SU-DHL-6 (cell line): ENCODE data around the gene ELL2.

Source experiments
- H2AFZ ChIP-seq: fragments of 200-600 bp; sonication (generic); 2 replicates; pipeline ENCODE4 v1.6.1; 2014; ENCODE audit warnings: low read depth, mild to moderate bottlenecking, moderate library complexity, mixed read lengths, antibody characterized with exemption, low read length; ENCODE audit not compliant: severe bottlenecking
- H3F3A ChIP-seq: fragments of 200-600 bp; shearing (Covaris generic); 2 replicates; pipeline ENCODE4 v1.6.0; 2016; ENCODE audit warnings: antibody characterized with exemption, mild to moderate bottlenecking; ENCODE audit not compliant: insufficient read depth
- H3K27ac ChIP-seq: fragments of 200-600 bp; sonication (generic); 2 replicates; pipeline ENCODE4 v1.5.1; 2016; ENCODE audit warnings: low read depth, mild to moderate bottlenecking, low read length, moderate library complexity, mixed read lengths
- H3K27me3 ChIP-seq: fragments of 200-600 bp; sonication (generic), shearing (Covaris generic); 2 replicates; pipeline ENCODE4 v1.6.0; 2014; ENCODE audit warnings: mild to moderate bottlenecking, low read length
- H3K36me3 ChIP-seq: fragments of 200-600 bp; sonication (generic); 2 replicates; pipeline ENCODE4 v1.6.1; 2014; ENCODE audit warnings: mild to moderate bottlenecking, low read length, mixed read lengths
- H3K4me2 ChIP-seq: fragments of 300-600, 200-600 bp; shearing (Covaris generic), sonication (generic); 2 replicates; pipeline ENCODE4 v1.6.0; 2014; ENCODE audit warnings: low read length, low read depth, mild to moderate bottlenecking; ENCODE audit not compliant: poor library complexity, severe bottlenecking
- H3K4me3 ChIP-seq: fragments of 200-600 bp; sonication (generic); 2 replicates; pipeline ENCODE4 v1.5.1; 2014; ENCODE audit warnings: antibody characterized with exemption, low read length, mild to moderate bottlenecking, mixed read lengths; ENCODE audit not compliant: insufficient read depth, poor library complexity, severe bottlenecking
- H3K79me2 ChIP-seq: fragments of 200-600 bp; sonication (generic); 2 replicates; pipeline ENCODE4 v1.6.1; 2014; ENCODE audit warnings: mild to moderate bottlenecking, low read length, moderate library complexity; ENCODE audit not compliant: insufficient read depth
- H3K9ac ChIP-seq: fragments of 200-600 bp; sonication (generic); 2 replicates; pipeline ENCODE4 v1.7.0; 2014; ENCODE audit warnings: mild to moderate bottlenecking, low read length
- H3K9me2 ChIP-seq: fragments of 200-600 bp; sonication (generic); replicated peaks from 2 replicates; pipeline ENCODE4 v1.6.1; 2014; ENCODE audit warnings: low read length; ENCODE audit not compliant: insufficient read depth
- H3K9me3 ChIP-seq: fragments of 200-600 bp; sonication (generic); 2 replicates; pipeline ENCODE4 v1.6.1; 2014; ENCODE audit warnings: low read length, mixed read lengths; ENCODE audit not compliant: insufficient read depth
- H4K20me1 ChIP-seq: fragments of 200-600 bp; sonication (generic); 2 replicates; pipeline ENCODE4 v1.6.1; 2014; ENCODE audit warnings: low read depth, mild to moderate bottlenecking, antibody characterized with exemption, low read length, moderate library complexity, mixed read lengths
- EZH2phosphoT487 ChIP-seq: fragments of 200-600 bp; sonication (generic), shearing (Covaris generic); conservative IDR thresholded peaks from 2 replicates; pipeline ENCODE4 v1.6.1; 2018; ENCODE audit warnings: mild to moderate bottlenecking, antibody characterized with exemption, low read length, moderate library complexity, mixed read lengths
- TF ChIP-seq, protein P1 (sequence below): fragments of 200-600 bp; sonication (generic); IDR thresholded peaks from one replicate; pipeline ENCODE4 v1.5.1; 2017; ENCODE audit warnings: antibody characterized with exemption, mild to moderate bottlenecking, low read length, moderate library complexity; ENCODE audit not compliant: insufficient read depth, poor library complexity, severe bottlenecking

Gene ELL2

DNA sequence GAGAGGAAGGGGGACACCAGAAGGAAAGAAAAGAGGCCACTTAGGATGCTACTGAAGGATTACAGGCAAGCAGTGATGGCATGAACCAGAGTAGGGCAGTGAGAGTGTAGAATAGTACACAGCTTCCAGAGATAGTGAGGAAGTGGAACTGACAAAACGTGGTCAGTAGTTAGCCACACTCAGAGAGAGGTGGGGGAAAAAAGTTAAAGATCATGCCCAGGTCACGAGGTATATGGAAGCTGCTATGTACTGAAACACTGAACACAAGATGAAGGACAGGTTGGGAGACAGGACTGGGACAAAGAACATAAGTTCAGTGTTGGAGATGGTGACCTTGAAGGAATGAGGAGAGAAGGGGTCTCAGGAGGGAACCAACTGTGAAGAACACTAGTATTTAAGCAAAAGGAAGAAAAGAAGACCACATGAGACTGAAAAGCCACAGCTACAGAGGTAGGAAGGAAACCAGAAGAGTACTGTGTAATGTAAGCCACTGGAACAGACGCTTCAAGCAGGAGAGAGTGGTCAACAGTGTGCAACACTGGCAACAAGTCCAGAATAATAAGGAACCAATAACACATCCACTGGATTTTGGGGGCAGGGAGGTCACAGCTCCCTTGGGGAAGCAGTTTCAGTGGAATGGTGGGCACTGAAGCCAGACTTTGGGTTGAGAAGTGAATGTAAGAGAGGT is 45.5 kb downstream of the ELL2 start:
- TF ChIP-seq, protein P1, sequence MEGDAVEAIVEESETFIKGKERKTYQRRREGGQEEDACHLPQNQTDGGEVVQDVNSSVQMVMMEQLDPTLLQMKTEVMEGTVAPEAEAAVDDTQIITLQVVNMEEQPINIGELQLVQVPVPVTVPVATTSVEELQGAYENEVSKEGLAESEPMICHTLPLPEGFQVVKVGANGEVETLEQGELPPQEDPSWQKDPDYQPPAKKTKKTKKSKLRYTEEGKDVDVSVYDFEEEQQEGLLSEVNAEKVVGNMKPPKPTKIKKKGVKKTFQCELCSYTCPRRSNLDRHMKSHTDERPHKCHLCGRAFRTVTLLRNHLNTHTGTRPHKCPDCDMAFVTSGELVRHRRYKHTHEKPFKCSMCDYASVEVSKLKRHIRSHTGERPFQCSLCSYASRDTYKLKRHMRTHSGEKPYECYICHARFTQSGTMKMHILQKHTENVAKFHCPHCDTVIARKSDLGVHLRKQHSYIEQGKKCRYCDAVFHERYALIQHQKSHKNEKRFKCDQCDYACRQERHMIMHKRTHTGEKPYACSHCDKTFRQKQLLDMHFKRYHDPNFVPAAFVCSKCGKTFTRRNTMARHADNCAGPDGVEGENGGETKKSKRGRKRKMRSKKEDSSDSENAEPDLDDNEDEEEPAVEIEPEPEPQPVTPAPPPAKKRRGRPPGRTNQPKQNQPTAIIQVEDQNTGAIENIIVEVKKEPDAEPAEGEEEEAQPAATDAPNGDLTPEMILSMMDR: no peak
- no peak for TF ChIP-seq EZH2phosphoT487
- H3K9ac ChIP-seq: no peak overlapping the region
- no peaks in the 10 kb centered on the region for H3F3A ChIP-seq
- no peak overlapping the region for H3K27ac ChIP-seq
- H2AFZ ChIP-seq: no peak overlapping the region
- no peak overlapping the region for H3K4me3 ChIP-seq
- H3K9me3 ChIP-seq: no peaks in the 10 kb centered on the region
- no peaks in the 10 kb centered on the region for H3K9me2 ChIP-seq
- no peaks in the 10 kb centered on the region for H3K36me3 ChIP-seq
- no peaks in the 10 kb centered on the region for H3K79me2 ChIP-seq
- H3K4me2 ChIP-seq: no peak overlapping the region
- no peaks in the 10 kb centered on the region for H3K27me3 ChIP-seq
- no peaks in the 10 kb centered on the region for H4K20me1 ChIP-seq

DNA sequence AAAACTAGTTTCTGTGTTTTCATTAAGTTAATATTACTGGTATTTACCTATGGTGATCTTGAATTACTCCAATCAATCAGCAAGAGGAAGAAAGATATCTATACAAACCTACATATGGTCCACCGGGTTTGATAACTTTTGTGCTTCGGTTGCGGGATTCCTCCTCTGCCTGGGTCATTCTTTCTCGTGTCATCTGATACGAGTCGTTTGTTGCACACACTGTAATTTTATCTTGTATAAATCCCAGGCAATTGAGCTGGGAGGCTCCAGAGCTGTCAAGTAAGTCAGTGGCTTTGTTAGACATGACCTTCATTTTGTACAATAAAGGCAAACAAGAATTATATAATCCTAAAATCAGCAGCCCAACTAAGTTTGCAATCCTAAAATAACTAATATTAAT is 48.0 kb downstream of the ELL2 start:
- Histone ChIP-seq H3K36me3 (no peaks in the 10 kb centered on the region), H3K4me3 (no peak overlapping the region), H4K20me1 (no peaks in the 10 kb centered on the region), H3F3A (no peaks in the 10 kb centered on the region), H3K9ac (no peak overlapping the region), H3K27me3 (no peaks in the 10 kb centered on the region), H3K4me2 (no peak overlapping the region), H3K9me2 (no peaks in the 10 kb centered on the region), H3K27ac (no peak overlapping the region), H3K79me2 (no peaks in the 10 kb centered on the region), H3K9me3 (no peaks in the 10 kb centered on the region), H2AFZ (no peak overlapping the region)
- TF ChIP-seq, protein P1: no peak
- TF ChIP-seq EZH2phosphoT487: no peak

DNA sequence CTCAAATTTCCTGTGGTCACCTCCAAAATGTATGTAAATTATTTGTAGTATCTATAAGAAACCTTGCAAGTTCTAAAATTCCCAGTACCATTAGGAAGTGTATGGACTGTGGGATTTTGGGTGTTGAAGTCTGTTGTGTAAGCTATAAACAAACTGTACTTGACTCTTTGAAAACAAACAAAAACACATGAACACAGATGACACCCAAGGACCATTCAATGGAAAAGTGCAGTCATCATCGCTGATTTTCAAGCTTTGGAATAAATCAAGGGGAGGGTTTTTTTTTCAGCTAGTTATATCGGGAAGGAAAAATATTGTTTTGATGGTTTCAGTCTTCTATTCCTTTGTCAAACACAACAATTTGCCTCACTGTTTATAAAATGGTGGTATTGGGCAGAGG is 49.6 kb downstream of the ELL2 start:
- Histone ChIP-seq H3K79me2 (no peaks in the 10 kb centered on the region), H4K20me1 (no peaks in the 10 kb centered on the region), H3K4me3 (no peak overlapping the region), H3K4me2 (no peak overlapping the region), H3K27ac (no peak overlapping the region), H3F3A (no peaks in the 10 kb centered on the region), H2AFZ (no peak overlapping the region), H3K36me3 (no peaks in the 10 kb centered on the region), H3K27me3 (no peaks in the 10 kb centered on the region), H3K9me2 (no peaks in the 10 kb centered on the region), H3K9ac (no peak overlapping the region), H3K9me3 (no peaks in the 10 kb centered on the region)
- TF ChIP-seq EZH2phosphoT487: no peak
- TF ChIP-seq, protein P1: no peak
